ENCODE results near the gene MFAP2. TPM values are rescaled to one million over a fixed set of nuclear protein-coding genes. Genes with fewer than 3 reads are reported as not detected.

Gene MFAP2
- total and polyA plus RNA-seq, 2 of the 8 experiments (the other 6 are each of a cell fraction or from before 2014, with no cell fraction given): 172 to 326 TPM

DNA sequence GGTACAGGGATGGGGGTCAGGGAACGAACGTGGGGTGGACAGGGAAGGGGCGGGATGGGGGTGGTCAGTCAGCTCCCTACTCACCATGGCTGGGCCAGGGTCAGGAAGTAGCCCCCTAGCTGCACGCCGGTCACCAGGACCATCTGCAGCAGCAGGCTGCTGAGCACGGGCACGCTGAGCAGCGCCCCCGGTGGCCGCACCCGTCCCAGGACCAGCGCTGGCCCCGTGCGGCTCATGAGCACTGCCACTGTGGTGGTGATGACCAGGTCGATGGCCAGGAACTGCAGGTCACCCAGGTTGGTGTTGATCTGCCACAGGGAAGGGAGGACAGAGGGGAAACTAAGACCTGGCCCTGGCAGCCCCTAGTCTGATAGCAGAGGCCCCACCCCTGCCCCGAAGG is 6.5 kb upstream of the MFAP2 start (continued):
- TF ChIP-seq, protein P1, sequence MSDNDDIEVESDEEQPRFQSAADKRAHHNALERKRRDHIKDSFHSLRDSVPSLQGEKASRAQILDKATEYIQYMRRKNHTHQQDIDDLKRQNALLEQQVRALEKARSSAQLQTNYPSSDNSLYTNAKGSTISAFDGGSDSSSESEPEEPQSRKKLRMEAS (IDR thresholded peaks at IDR 0.05): peak; percentile 50; the same call in 1 of the 2 replicates
- TF ChIP-seq CEBPB (IDR thresholded peaks at IDR 0.05; ENCODE audit: low read depth, low read length): no peak
